ENCODE measurements around the gene STING1. TPM values are rescaled to one million over a fixed set of nuclear protein-coding genes. Genes with fewer than 3 reads are reported as not detected.

The STING1 gene
- total RNA-seq, 2 donors from 2014 or later: 6.7 to 24.4 TPM

GRCh38 chr5:139524940-139525585, 42.5 kb upstream of the STING1 start:
- no peak for ATAC-seq
- TF ChIP-seq POLR2A (IDR thresholded peaks at IDR 0.05) (no peak), CTCF (IDR thresholded peaks at IDR 0.05) (no peak)
- H3K9me3 ChIP-seq: no peaks in the 10 kb centered on the region
- H3K4me1 ChIP-seq: peaks cover 13% of the 10 kb centered on the region
- no peaks in the 10 kb centered on the region for H3K27me3 ChIP-seq
- intact Hi-C loops (cut with DNase I): no loop called here
- peak overlapping the region in 3 of 4 donors; percentile 58 to 72 (median 67) for H3K27ac ChIP-seq
- no peaks in the 10 kb centered on the region for H3K36me3 ChIP-seq (replicated peaks in 1 of 2; ENCODE audit: insufficient read depth in 1 of 2, low read depth in 2 of 2)
- no peak for DNase-seq
- H3K4me3 ChIP-seq: no peak overlapping the region
- WGBS, 2 donors: 36 to 44% methylated on average over 2 of the region's 2 CpGs

- H3K4me3 ChIP-seq: no peak overlapping the region
- ATAC-seq (no peak), DNase-seq (no peak)
- intact Hi-C loops (cut with DNase I): no loop called here
- peaks cover 13% of the 10 kb centered on the region for H3K4me1 ChIP-seq
- no peaks in the 10 kb centered on the region for H3K36me3 ChIP-seq (replicated peaks in 1 of 2; ENCODE audit: insufficient read depth in 1 of 2, low read depth in 2 of 2)
- 60 to 88% methylated on average over 2 to 4 of the region's 4 CpGs for WGBS, 2 donors
- H3K27ac ChIP-seq: no peak overlapping the region
- H3K9me3 ChIP-seq: no peaks in the 10 kb centered on the region
- no peaks in the 10 kb centered on the region for H3K27me3 ChIP-seq
- no peak for TF ChIP-seq CTCF (IDR thresholded peaks at IDR 0.05)
- TF ChIP-seq POLR2A (IDR thresholded peaks at IDR 0.05): no peak
Measured at GRCh38 chr5:139524446-139524845, 41.9 kb upstream of the STING1 start.

- no peaks in the 10 kb centered on the region for H3K27me3 ChIP-seq
- DNase-seq (no peak), ATAC-seq (no peak)
- no peaks in the 10 kb centered on the region for H3K9me3 ChIP-seq
- 74 to 77% methylated on average over 8 to 10 of the region's 10 CpGs for WGBS, 2 donors
- H3K4me1 ChIP-seq: peaks cover 13% of the 10 kb centered on the region
- no peak for TF ChIP-seq CTCF (IDR thresholded peaks at IDR 0.05)
- no peak for TF ChIP-seq POLR2A (IDR thresholded peaks at IDR 0.05)
- H3K36me3 ChIP-seq (replicated peaks in 1 of 2; ENCODE audit: insufficient read depth in 1 of 2, low read depth in 2 of 2): no peaks in the 10 kb centered on the region
- H3K27ac ChIP-seq: no peak overlapping the region
- no peak overlapping the region for H3K4me3 ChIP-seq
- intact Hi-C loops (cut with DNase I): no loop called here
Measured at GRCh38 chr5:139523635-139524445, 41.3 kb upstream of the STING1 start.

GRCh38 chr5:139517683-139518564, 35.4 kb upstream of the STING1 start:
- ATAC-seq (peak; percentile 96), DNase-seq (peak; percentile 91 to 96 (median 94))
- peak; percentile 96 to 99 (median 99) for TF ChIP-seq CTCF (IDR thresholded peaks at IDR 0.05)
- peak; percentile 81 to 87 (median 83) for TF ChIP-seq POLR2A (IDR thresholded peaks at IDR 0.05)
- Histone ChIP-seq H3K4me3 (peak overlapping the region in 1 of 2 donors; percentile 1), H3K36me3 (replicated peaks in 1 of 2; ENCODE audit: insufficient read depth in 1 of 2, low read depth in 2 of 2) (no peaks in the 10 kb centered on the region), H3K27ac (peak overlapping the region; percentile 74 to 86 (median 80)), H3K4me1 (peaks cover 7% of the 10 kb centered on the region), H3K27me3 (no peaks in the 10 kb centered on the region), H3K9me3 (no peaks in the 10 kb centered on the region)
- intact Hi-C loops (cut with DNase I): loop anchor here (10.0 kb wide), 1 partner anchor 93 kb away; no protein-coding TSS in a partner anchor
- WGBS, 2 donors: 6 to 12% methylated on average over 19 to 55 of the region's 56 CpGs

Measured in body of pancreas (tissue), 4 donors.